Activated CD4-positive, alpha-beta memory T cell treated with anti-CD3 and anti-CD28 coated beads for 36 hours (primary cell): ENCODE results near the gene NT5DC3. TPM values are rescaled to one million over a fixed set of nuclear protein-coding genes. Genes with fewer than 3 reads are reported as not detected.
"Not testable (repeated sequence)": the region's sequence is repeated elsewhere in the genome, so short reads cannot be mapped to it uniquely, and the experiment has no call there.

Source experiments
- CTCF ChIA-PET: fragments of 350-600 bp; sonication (Branson Sonifier 250); formaldehyde crosslinking; loops from one replicate; lab custom pipeline; 2021; ENCODE audit warnings: antibody characterized with exemption, inconsistent platforms; lab: Charles Lee
- POLR2A ChIA-PET: fragments of 350-600 bp; sonication (Branson Sonifier 250); formaldehyde crosslinking; loops from one replicate; lab custom pipeline; 2021; ENCODE audit warnings: antibody characterized with exemption; lab: Charles Lee
- DNase-seq: peaks from one replicate; pipeline ENCODE4 v3.0.0-alpha.2; 2020
- H3K27ac Mint-ChIP-seq: one replicate; pipeline ENCODE4 v1.8.0; 2021; ENCODE audit warnings: mixed read lengths
- H3K27me3 Mint-ChIP-seq: one replicate; pipeline ENCODE4 v1.8.0; 2021; ENCODE audit warnings: mixed read lengths
- H3K36me3 Mint-ChIP-seq: one replicate; pipeline ENCODE4 v1.8.0; 2021; ENCODE audit warnings: mixed read lengths
- H3K4me1 Mint-ChIP-seq: one replicate; pipeline ENCODE4 v1.8.0; 2021; ENCODE audit warnings: low read depth, mixed read lengths
- H3K4me3 Mint-ChIP-seq: one replicate; pipeline ENCODE4 v1.8.0; 2021; ENCODE audit warnings: mild to moderate bottlenecking, mixed read lengths
- H3K9me3 Mint-ChIP-seq: one replicate; pipeline ENCODE4 v1.8.0; 2021; ENCODE audit warnings: mixed read lengths
- intact Hi-C: fragments of 100-400 bp; cut with micrococcal nuclease; formaldehyde crosslinking; loops from one replicate; pipeline ENCODE4 v1.15.1; 2023
- total RNA-seq, 2 experiments: library from RNA; stranded (reverse); gene quantifications; one replicate each; pipeline ENCODE4 v1.2.3, GENCODE V29; 2021

Gene NT5DC3
- total RNA-seq, 2 experiments from 2014 or later, result 6.8 to 7.5 TPM

GRCh38 chr12:103813426-103813825 is 27.6 kb downstream of the NT5DC3 start:
- Mint-ChIP-seq H3K27me3 (no peaks in the 10 kb centered on the region), H3K4me3 (no peak overlapping the region), H3K9me3 (no peaks in the 10 kb centered on the region), H3K36me3 (peaks cover 12% of the 10 kb centered on the region), H3K27ac (no peak overlapping the region), H3K4me1 (peaks cover 6% of the 10 kb centered on the region)
- intact Hi-C loops, result no loop called here
- no peak for DNase-seq
- ChIA-PET POLR2A (no interaction called here), CTCF (no interaction called here)

- Mint-ChIP-seq H3K4me1 (peaks cover 6% of the 10 kb centered on the region), H3K27ac (no peak overlapping the region), H3K36me3 (peaks cover 12% of the 10 kb centered on the region), H3K27me3 (no peaks in the 10 kb centered on the region), H3K4me3 (no peak overlapping the region), H3K9me3 (no peaks in the 10 kb centered on the region)
- POLR2A ChIA-PET, result no interaction called here
- CTCF ChIA-PET, result no interaction called here
- no peak for DNase-seq
- intact Hi-C loops, result no loop called here
Measured at GRCh38 chr12:103812789-103813188, 28.2 kb downstream of the NT5DC3 start.

GRCh38 chr12:103811791-103812190 is 29.2 kb downstream of the NT5DC3 start:
- Mint-ChIP-seq H3K36me3 (peaks cover 12% of the 10 kb centered on the region), H3K4me1 (no peaks in the 10 kb centered on the region), H3K27ac (no peak overlapping the region), H3K4me3 (no peak overlapping the region), H3K9me3 (no peaks in the 10 kb centered on the region), H3K27me3 (no peaks in the 10 kb centered on the region)
- ChIA-PET POLR2A (no interaction called here), CTCF (no interaction called here)
- no peak for DNase-seq
- intact Hi-C loops, result no loop called here

GRCh38 chr12:103810111-103810510 is 30.9 kb downstream of the NT5DC3 start:
- no peaks in the 10 kb centered on the region for H3K4me1 Mint-ChIP-seq
- no peak for DNase-seq
- H3K4me3 Mint-ChIP-seq, result no peak overlapping the region
- ChIA-PET CTCF (no interaction called here), POLR2A (no interaction called here)
- no peaks in the 10 kb centered on the region for H3K27me3 Mint-ChIP-seq
- H3K9me3 Mint-ChIP-seq, result no peaks in the 10 kb centered on the region
- peaks cover 17% of the 10 kb centered on the region for H3K36me3 Mint-ChIP-seq
- intact Hi-C loops, result no loop called here
- H3K27ac Mint-ChIP-seq, result no peak overlapping the region

- H3K27ac Mint-ChIP-seq, H3K4me1 Mint-ChIP-seq, H3K27me3 Mint-ChIP-seq, DNase-seq, H3K4me3 Mint-ChIP-seq, H3K9me3 Mint-ChIP-seq, POLR2A ChIA-PET, CTCF ChIA-PET, intact Hi-C loops: not testable (repeated sequence)
- peaks cover 14% of the 10 kb centered on the region for H3K36me3 Mint-ChIP-seq
Measured at GRCh38 chr12:103809639-103810038, 31.4 kb downstream of the NT5DC3 start.

GRCh38 chr12:103809154-103809553 is 31.9 kb downstream of the NT5DC3 start:
- H3K36me3 Mint-ChIP-seq, result peaks cover 12% of the 10 kb centered on the region
- no peaks in the 10 kb centered on the region for H3K27me3 Mint-ChIP-seq
- no peaks in the 10 kb centered on the region for H3K9me3 Mint-ChIP-seq
- CTCF ChIA-PET, result no interaction called here
- no peak overlapping the region for H3K27ac Mint-ChIP-seq
- intact Hi-C loops, result no loop called here
- no peak for DNase-seq
- POLR2A ChIA-PET, result no interaction called here
- H3K4me3 Mint-ChIP-seq, result no peak overlapping the region
- no peaks in the 10 kb centered on the region for H3K4me1 Mint-ChIP-seq

GRCh38 chr12:103808239-103808880 is 32.7 kb downstream of the NT5DC3 start:
- Mint-ChIP-seq H3K27ac (no peak overlapping the region), H3K4me1 (no peaks in the 10 kb centered on the region), H3K36me3 (peaks cover 10% of the 10 kb centered on the region), H3K27me3 (no peaks in the 10 kb centered on the region), H3K4me3 (no peak overlapping the region), H3K9me3 (no peaks in the 10 kb centered on the region)
- no peak for DNase-seq
- intact Hi-C loops, result no loop called here
- CTCF ChIA-PET, result interaction anchor here (0.6 kb wide), 1 partner anchor 203 kb away, joined by 3 read pairs; no protein-coding TSS in a partner anchor
- POLR2A ChIA-PET, result no interaction called here

- Mint-ChIP-seq H3K36me3 (peaks cover 10% of the 10 kb centered on the region), H3K4me3 (no peak overlapping the region), H3K4me1 (no peaks in the 10 kb centered on the region), H3K27me3 (no peaks in the 10 kb centered on the region), H3K27ac (no peak overlapping the region), H3K9me3 (no peaks in the 10 kb centered on the region)
- intact Hi-C loops, result no loop called here
- DNase-seq, result no peak
- ChIA-PET POLR2A (no interaction called here), CTCF (no interaction called here)
Measured at GRCh38 chr12:103807561-103808238, 33.3 kb downstream of the NT5DC3 start.

GRCh38 chr12:103806803-103807202 is 34.2 kb downstream of the NT5DC3 start:
- Mint-ChIP-seq H3K27me3 (no peaks in the 10 kb centered on the region), H3K27ac (no peak overlapping the region), H3K36me3 (peaks cover 10% of the 10 kb centered on the region), H3K4me3 (no peak overlapping the region), H3K9me3 (no peaks in the 10 kb centered on the region), H3K4me1 (no peaks in the 10 kb centered on the region)
- no peak for DNase-seq
- intact Hi-C loops, result no loop called here
- ChIA-PET CTCF (no interaction called here), POLR2A (no interaction called here)

- ChIA-PET POLR2A (interaction anchor here (0.7 kb wide), 1 partner anchor 58 kb away, joined by 3 read pairs; no protein-coding TSS in a partner anchor), CTCF (interaction anchor here (0.6 kb wide), 1 partner anchor 951 kb away, joined by 3 read pairs; no protein-coding TSS in a partner anchor)
- no peak overlapping the region for H3K27ac Mint-ChIP-seq
- H3K4me3 Mint-ChIP-seq, result no peak overlapping the region
- peaks cover 13% of the 10 kb centered on the region for H3K36me3 Mint-ChIP-seq
- H3K4me1 Mint-ChIP-seq, result no peaks in the 10 kb centered on the region
- no peak for DNase-seq
- intact Hi-C loops, result no loop called here
- no peaks in the 10 kb centered on the region for H3K9me3 Mint-ChIP-seq
- H3K27me3 Mint-ChIP-seq, result no peaks in the 10 kb centered on the region
Measured at GRCh38 chr12:103805655-103806360, 35.2 kb downstream of the NT5DC3 start.

GRCh38 chr12:103803847-103804246 is 37.2 kb downstream of the NT5DC3 start:
- Mint-ChIP-seq H3K27ac (no peak overlapping the region), H3K4me3 (no peak overlapping the region), H3K4me1 (no peaks in the 10 kb centered on the region), H3K27me3 (no peaks in the 10 kb centered on the region), H3K9me3 (no peaks in the 10 kb centered on the region), H3K36me3 (peaks cover 15% of the 10 kb centered on the region)
- intact Hi-C loops, result no loop called here
- ChIA-PET CTCF (no interaction called here), POLR2A (no interaction called here)
- DNase-seq, result no peak

GRCh38 chr12:103802586-103802886 is 38.5 kb downstream of the NT5DC3 start:
- no peaks in the 10 kb centered on the region for H3K9me3 Mint-ChIP-seq
- no peak for DNase-seq
- H3K4me1 Mint-ChIP-seq, result no peaks in the 10 kb centered on the region
- peaks cover 17% of the 10 kb centered on the region for H3K36me3 Mint-ChIP-seq
- ChIA-PET POLR2A (no interaction called here), CTCF (no interaction called here)
- H3K27me3 Mint-ChIP-seq, result no peaks in the 10 kb centered on the region
- H3K27ac Mint-ChIP-seq, result no peak overlapping the region
- no peak overlapping the region for H3K4me3 Mint-ChIP-seq
- intact Hi-C loops, result no loop called here
